NCI-H146 treated with DMSO at 0.1 percent for 48 hours (cell line): ENCODE measurements around the gene CAMTA1.

Source experiments
- DNase-seq: peaks from one replicate; lab custom pipeline; 2025; ENCODE audit not compliant: unreplicated experiment; lab: John Stamatoyannopoulos, UW

Gene CAMTA1

GRCh38 chr1:7015022-7015421 lies 229.8 kb downstream of the CAMTA1 start:
- no peak for DNase-seq

DNA sequence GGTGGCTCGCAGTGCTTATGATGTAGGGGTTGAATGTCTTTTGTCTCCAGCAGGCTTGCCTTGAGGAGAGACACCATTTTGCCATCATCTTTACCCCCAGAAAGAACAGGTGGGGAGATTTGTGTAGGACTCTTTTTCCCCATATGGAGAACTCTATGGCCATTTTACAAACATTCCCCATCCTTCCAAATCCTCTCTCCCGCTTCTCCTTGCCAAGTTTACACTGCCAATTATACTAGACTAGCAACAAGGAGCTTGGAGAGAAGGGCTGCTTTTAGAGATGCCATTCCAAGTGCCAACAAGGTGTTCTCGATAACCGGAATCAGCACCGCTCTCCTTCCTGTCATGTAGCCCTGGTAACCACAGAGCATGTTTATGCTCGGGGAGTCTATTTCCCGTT lies 233.1 kb downstream of the CAMTA1 start:
- no peak for DNase-seq

DNA sequence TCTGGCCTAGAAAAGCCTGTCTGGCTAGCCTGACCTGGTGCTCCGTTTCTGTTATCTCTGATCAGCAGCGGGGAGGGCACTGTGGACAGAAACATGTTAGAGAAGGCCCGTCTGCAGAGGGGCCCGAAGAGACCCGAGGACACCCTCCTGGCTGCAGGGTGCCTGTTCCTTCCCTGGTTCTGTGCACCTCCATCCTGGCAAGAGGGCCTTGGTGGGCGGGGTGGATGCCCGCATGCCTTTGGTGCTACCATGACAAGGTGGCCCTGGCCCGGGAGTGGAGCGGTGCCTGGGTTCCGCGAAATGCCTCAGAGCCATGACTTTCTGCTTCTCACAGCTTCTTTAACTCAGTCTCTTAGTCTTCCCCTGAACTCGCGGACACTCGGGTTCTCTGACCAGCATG lies 233.6 kb downstream of the CAMTA1 start:
- DNase-seq = no peak

- DNase-seq = no peak
Observed at GRCh38 chr1:7019510-7019909, 234.3 kb downstream of the CAMTA1 start.

- no peak for DNase-seq
Observed at GRCh38 chr1:7022058-7022457, 236.8 kb downstream of the CAMTA1 start.

DNA sequence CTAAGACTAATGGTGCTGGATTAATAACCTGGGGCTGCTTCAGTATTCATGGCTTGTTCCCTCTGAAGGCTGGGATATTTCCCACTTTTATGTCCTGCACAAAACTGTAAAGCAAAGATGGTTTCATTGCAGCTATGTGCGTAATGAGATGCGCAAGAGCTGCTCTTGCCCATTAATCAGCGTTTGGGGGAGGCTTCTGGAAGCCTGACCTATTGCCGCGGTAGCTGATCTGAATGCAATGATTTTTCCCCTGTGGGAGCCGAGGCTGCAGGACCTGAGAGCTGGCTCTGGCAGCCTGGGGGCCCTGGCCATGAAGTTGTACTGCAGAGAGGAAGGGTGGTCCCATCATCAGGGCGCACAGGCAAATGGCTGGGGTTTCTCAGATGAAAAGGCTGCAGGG lies 239.8 kb downstream of the CAMTA1 start:
- no peak for DNase-seq

- no peak for DNase-seq
Observed at GRCh38 chr1:7026169-7026568, 240.9 kb downstream of the CAMTA1 start.

DNA sequence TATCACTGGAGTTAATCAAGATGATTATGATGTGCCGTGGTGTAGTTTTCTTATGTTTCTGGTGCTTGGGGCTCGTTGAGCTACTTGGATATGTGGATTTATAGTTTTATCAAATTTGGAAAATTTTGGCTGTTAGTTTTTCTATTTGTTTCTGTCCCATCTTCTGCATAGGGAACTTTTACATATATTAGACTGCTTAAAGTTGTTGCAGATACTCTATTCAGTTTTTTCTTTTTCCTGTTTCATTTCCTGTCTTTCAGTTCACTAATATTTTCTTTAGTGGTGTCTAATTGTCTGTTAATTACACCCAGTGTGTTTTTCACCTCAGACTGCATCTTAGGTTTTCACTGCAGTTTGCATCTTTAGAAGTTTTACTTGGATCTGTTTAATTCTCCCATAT lies 247.7 kb downstream of the CAMTA1 start:
- no peak for DNase-seq

DNA sequence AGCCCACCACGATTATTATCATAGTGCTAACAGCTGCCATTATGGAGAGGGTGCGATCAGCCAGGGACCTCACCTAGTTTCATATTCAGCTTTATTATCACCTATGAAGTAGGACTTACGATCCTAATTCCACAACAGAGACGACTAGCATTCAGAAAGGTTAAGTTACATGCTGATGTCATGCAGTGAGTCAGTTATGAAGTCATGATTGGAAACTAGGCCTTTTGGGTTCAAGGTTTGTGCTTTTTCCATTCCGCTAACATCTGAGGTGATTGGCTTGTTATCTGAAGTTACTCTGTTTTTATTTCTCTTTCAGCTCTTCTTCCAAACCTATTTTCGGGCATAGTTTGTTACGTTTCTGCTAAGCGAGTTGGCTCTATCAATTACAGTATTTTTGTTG lies 251.1 kb downstream of the CAMTA1 start:
- no peak for DNase-seq

- no peak for DNase-seq
Observed at GRCh38 chr1:7039590-7040220, 254.5 kb downstream of the CAMTA1 start.

DNA sequence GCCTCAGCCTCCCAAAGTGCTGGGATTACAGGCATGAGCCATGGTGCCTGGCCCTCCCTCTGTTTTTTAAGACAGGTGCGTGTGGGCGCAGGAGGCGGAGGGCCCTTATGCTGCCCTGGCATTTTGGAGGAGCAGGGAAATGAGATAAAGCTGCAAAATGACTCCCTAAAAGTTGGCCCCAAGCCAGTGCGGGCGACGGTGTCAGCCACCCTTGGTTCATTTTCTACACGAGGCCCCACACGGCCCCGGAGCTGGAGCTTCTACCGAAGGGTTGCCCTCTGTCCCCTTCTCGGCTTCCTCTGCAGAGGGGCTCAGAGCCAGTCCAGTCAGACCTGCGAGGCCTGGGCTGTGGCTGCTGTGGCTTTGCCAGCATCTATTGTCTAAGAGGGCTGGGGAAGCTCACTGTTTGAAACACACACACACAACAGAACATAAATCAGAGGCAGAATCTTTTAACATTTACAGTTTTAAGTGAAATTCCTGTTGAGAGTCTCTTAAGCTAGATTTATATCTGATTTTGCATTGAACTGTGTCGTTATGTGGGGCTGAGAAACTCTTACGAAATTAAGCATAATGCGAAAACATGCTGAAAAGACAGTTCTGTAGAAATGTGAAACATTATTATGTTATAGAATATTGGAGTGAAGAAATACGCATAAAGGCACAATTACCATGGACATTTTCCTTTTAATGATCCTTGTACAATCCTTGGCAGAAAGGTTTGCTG lies 255.9 kb downstream of the CAMTA1 start:
- no peak for DNase-seq

- peak; percentile 8 for DNase-seq
Observed at GRCh38 chr1:7042322-7043190, 257.3 kb downstream of the CAMTA1 start.

DNA sequence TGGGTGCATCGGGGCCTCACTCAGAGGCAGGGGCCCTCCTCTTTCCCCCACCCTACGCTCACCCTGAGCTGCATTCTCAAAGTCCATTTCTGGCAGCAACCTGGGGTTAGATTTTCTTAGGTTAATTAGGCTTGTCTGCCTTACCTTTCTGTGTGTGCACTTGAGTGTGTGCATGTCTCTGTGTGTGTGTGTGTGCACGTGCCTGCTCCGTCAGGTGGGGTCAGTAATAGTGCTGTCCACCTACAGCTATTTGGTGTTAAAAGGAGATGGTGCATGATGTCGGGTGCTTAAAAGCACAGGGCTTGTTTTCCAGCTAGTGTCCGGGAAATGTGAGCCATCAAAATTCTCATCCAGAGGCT lies 257.9 kb downstream of the CAMTA1 start:
- no peak for DNase-seq

- no peak for DNase-seq
Observed at GRCh38 chr1:7043719-7044535, 258.7 kb downstream of the CAMTA1 start.

- no peak for DNase-seq
Observed at GRCh38 chr1:7045897-7046296, 260.6 kb downstream of the CAMTA1 start.

DNA sequence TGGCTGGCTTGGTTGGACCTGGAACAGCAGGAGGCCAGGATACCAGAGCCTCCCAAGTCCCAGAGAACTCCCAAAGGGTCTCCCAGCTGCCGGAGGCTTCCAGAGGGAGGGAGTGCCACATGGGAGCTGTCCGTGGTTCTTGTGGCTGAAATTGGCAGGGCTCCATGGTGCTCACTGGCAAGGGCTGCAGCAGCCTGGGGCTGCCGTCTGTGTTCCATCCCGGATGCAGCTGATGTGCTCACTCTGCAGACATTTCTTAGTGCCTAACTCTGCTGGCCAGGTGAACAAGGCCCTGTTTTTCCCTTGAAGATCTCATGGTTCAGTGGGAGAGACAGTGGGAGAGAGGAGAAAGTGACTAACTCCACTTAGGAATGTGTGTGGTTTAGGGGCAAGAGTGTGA lies 261.1 kb downstream of the CAMTA1 start:
- DNase-seq = no peak

DNA sequence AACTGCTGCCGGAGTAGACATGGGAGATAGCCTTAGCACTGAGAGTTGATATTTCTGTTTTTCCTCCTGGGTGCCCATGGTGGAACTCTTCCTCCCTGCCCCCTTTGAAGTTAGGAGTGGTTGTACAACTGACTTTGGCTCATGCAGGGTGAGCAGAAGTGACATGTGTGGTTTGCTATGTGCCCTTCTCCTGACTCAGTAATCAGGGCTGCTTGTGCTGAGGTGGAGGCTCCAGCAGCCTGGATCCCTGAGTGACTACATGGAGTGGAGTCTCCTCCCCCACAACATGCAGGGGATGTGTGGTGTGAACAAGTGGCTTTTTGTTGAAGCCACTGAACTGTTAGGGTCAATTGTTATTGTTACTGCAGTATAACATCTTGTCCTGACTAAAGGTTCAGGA lies 261.6 kb downstream of the CAMTA1 start:
- DNase-seq = no peak

- no peak for DNase-seq
Observed at GRCh38 chr1:7047866-7048265, 262.6 kb downstream of the CAMTA1 start.

GRCh38 chr1:7048395-7048794 lies 263.1 kb downstream of the CAMTA1 start:
- DNase-seq = no peak

GRCh38 chr1:7049913-7050625 lies 264.8 kb downstream of the CAMTA1 start:
- no peak for DNase-seq
